HUES48 (cell line): ENCODE results near the gene BRD9.
"Not testable (repeated sequence)": the region's sequence is repeated elsewhere in the genome, so short reads cannot be mapped to it uniquely, and the experiment has no call there.

ENCODE experiments used
- H3K27ac ChIP-seq: one replicate; pipeline ENCODE4 v1.7.0; 2013; ENCODE audit warnings: low read depth, low read length, inconsistent platforms
- H3K27me3 ChIP-seq: 2 replicates; pipeline ENCODE4 v1.6.1; 2013; ENCODE audit warnings: mild to moderate bottlenecking, low read length; ENCODE audit not compliant: control insufficient read depth, insufficient read depth
- H3K36me3 ChIP-seq: 2 replicates; pipeline ENCODE4 v1.6.1; 2013; ENCODE audit warnings: low read length; ENCODE audit not compliant: control insufficient read depth, insufficient read depth
- H3K4me1 ChIP-seq: 2 replicates; pipeline ENCODE4 v1.6.1; 2013; ENCODE audit warnings: mild to moderate bottlenecking, low read length; ENCODE audit not compliant: control insufficient read depth, insufficient read depth
- H3K4me3 ChIP-seq: 2 replicates; pipeline ENCODE4 v1.5.1; 2013; ENCODE audit warnings: mild to moderate bottlenecking, low read depth, low read length
- H3K9ac ChIP-seq: 2 replicates; pipeline ENCODE4 v1.6.1; 2013; ENCODE audit warnings: mild to moderate bottlenecking, low read depth, low read length, moderate library complexity
- H3K9me3 ChIP-seq: 2 replicates; pipeline ENCODE4 v1.6.1; 2013; ENCODE audit warnings: low read length; ENCODE audit not compliant: control insufficient read depth, insufficient read depth

The BRD9 gene

DNA sequence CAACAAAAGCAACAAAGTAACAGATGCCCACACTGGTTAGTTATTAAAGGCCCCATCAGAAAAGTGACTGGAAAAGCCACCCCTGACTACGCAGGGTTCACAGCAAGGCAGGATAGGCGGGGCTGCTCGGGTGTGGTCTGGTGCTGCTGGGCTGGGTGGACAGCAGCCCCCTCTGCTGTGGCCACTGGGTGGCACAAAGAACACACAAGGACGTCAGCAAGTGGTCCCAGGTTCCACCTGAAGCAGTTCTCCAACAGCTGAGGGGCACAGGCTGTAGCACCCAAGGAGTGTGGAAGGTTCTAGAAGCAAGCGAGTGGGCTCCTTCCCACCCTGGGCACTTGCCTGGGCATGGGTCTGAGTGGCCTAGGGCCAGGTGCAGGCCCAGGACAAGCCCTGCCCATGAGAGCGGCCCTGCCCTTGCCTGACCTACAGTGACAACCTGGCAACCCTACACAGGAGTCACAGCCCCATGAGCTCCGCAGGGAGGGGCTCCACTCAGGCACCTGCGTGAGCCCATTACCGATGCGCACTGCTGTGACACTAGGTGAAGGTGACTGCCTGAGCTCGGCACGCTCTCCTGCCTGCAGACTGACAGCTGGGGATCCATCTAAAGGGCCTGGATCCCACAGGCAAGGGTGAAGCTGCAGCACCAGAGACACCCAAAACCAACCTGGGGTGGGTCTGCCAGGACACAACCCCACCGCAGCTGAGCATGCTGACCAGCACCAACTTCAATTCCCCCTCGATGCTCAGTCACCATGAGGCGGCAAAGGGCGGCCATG, 8.1 kb downstream of the BRD9 start:
- H3K9me3 ChIP-seq = no peaks in the 10 kb centered on the region
- H3K4me3 ChIP-seq = no peak overlapping the region
- no peak overlapping the region for H3K9ac ChIP-seq
- H3K27me3 ChIP-seq = no peaks in the 10 kb centered on the region
- H3K27ac ChIP-seq = no peak overlapping the region
- H3K36me3 ChIP-seq = peaks cover 92% of the 10 kb centered on the region
- H3K4me1 ChIP-seq = no peaks in the 10 kb centered on the region

DNA sequence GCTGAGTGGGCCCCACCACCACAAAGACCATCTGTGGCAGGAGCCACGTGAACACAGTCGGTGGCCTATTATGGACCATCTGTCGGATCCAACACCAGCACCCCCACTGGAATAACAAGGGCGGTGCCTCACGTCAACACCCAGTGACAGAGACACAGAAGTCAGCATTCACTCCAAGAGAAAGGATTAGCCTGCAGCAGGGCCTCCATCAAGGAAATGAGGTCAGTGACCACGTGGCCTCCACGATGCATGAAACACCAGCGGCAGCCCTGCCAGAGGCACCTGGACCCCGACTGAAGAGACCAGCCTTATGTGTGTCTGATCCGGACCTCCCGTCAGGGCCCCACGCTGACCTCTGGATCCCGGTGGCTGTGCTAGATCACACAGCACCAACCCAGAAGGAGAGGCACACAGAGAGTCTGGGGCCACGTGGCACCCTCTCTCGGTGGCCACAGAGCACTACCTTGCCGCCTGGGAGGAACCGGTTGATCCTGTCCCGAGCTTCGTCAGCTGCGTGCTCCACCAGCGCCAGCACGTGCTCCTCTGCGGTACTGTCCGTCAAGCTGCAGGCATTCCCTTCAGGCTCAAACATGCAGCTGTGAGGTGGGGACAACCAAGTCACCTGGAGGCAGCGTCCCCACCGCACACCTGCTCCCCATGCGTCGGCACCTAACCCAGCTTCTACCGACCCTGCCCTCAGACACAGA, 9.0 kb downstream of the BRD9 start:
- Histone ChIP-seq H3K27me3 (no peaks in the 10 kb centered on the region), H3K4me3 (no peak overlapping the region)

DNA sequence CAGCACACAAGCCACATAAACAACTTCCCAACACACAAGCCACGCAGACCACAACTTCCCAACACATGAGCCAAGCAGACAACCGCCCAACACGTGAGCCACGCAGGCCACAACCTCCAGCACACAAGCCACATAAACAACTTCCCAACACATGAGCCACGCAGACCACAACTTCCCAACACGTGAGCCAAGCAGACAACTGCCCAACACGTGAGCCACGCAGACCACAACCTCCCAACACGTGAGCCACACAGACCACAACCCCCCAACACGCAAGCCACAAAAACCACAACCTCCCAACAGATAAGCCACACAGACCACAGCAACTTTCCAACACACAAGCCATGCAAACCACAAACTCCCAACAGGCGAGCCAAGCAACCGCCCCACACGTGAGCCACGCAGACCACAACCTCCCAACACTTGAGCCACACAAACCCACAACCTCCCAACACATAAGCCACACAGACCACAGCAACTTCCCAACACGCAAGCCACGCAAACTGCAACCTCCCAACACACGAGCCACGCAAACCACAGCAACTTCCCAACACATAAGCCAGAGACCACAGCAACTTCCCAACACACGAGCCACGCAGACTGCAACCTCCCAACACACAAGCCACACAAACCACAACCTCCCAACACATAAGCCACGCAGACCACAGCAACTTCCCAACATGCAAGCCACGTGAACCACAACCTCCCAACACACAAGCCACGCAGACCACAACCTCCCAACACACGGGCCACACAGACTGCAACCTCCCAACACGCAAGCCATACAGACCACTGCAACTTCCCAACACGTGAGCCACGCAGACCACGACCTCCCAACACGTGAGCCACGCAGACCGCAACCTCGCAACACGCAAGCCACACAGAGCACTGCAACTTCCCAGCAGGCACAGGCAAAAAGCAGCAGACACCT, 10.1 kb downstream of the BRD9 start:
- H3K4me3 ChIP-seq = no peak overlapping the region
- H3K9ac ChIP-seq = no peak overlapping the region
- H3K4me1 ChIP-seq = no peaks in the 10 kb centered on the region
- H3K9me3 ChIP-seq = no peaks in the 10 kb centered on the region
- no peak overlapping the region for H3K27ac ChIP-seq
- H3K36me3 ChIP-seq = peaks cover 80% of the 10 kb centered on the region
- no peaks in the 10 kb centered on the region for H3K27me3 ChIP-seq

More for the DNA sequence above, 9.0 kb downstream of the BRD9 start:
- Histone ChIP-seq H3K36me3 (peaks cover 83% of the 10 kb centered on the region), H3K27ac (no peak overlapping the region), H3K4me1 (no peaks in the 10 kb centered on the region), H3K9me3 (no peaks in the 10 kb centered on the region), H3K9ac (no peak overlapping the region)

DNA sequence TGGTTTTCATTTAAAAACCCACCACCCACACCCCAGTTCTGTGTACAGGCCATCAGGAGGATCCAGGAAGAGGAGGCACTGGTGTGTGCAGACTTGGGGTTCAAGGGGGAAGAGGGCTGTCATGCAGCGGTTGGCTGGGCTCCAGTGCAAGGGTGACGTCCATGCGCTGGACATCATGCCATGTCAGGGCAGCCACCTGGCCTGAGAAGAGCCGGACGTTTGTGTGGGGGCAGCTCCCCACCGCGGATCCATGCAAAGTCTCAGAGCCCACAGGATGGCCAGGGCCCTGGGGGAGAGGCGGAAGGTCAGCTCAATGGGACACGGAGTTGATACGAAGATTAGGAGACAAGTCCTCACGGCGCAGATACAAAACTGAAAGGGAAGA, 11.1 kb downstream of the BRD9 start:
- Histone ChIP-seq H3K9ac (no peak overlapping the region), H3K4me1 (no peaks in the 10 kb centered on the region), H3K4me3 (no peak overlapping the region), H3K27me3 (no peaks in the 10 kb centered on the region), H3K36me3 (peaks cover 80% of the 10 kb centered on the region), H3K27ac (no peak overlapping the region), H3K9me3 (no peaks in the 10 kb centered on the region)

DNA sequence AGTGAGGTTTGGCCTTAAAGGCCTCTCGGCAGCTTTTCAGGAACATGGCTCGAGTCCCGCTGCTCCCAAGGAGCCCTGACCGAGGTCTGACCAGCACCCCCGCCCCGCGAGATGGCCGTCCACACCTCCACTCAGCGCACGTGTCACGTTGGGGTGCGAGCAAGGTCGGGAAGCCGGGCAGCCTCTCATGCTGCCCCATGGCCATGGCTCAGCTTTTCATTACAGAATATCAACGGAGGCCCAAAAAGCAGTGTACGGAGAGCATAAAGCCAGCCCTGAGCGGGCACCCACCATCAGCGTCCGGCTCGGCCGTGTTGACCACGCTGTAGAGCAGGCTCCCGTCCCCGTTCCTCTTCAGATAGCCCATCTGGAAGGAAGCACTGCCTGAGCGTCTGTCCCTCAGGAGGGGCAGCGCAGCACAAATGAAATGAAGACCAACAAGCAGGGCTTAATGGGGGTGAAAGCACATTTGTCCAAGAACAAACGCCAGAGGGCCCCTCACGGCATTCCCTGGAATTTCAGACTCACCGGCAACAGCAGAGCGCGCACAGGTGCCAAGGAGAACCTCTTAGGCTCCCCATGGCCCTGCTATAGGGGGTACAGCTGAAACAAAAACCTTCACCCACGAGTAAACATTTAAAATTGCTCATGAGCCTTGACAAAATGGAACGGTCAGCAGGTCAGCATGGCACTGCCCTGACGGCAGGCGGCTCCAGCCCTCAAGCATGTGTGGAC, 11.6 kb downstream of the BRD9 start:
- no peak overlapping the region for H3K27ac ChIP-seq
- no peak overlapping the region for H3K9ac ChIP-seq
- H3K9me3 ChIP-seq = no peaks in the 10 kb centered on the region
- peaks cover 80% of the 10 kb centered on the region for H3K36me3 ChIP-seq
- H3K4me1 ChIP-seq = no peaks in the 10 kb centered on the region
- no peaks in the 10 kb centered on the region for H3K27me3 ChIP-seq
- no peak overlapping the region for H3K4me3 ChIP-seq

DNA sequence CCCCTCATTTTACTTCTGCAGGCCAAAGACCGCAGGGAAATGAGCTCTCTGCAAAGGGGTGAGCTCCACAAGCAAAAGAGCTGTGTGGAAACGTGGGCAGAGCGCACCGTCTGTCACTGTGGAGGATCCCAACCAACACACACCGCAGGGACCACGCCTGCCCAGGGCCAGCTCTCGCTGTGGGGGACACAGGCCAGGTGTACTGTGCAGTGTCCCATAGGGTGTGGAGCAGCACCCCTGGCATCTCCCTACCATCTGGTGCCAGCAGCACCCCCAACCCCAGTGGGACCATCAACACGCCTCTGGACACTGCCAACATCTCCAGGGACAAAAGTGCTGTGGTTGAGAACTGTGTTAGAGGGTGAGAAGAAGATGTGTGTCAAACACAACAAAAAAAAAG, 13.9 kb downstream of the BRD9 start:
- peaks cover 80% of the 10 kb centered on the region for H3K36me3 ChIP-seq
- not testable (repeated sequence) for H3K4me3 ChIP-seq, H3K27me3 ChIP-seq, H3K9ac ChIP-seq, H3K9me3 ChIP-seq, H3K27ac ChIP-seq, H3K4me1 ChIP-seq

DNA sequence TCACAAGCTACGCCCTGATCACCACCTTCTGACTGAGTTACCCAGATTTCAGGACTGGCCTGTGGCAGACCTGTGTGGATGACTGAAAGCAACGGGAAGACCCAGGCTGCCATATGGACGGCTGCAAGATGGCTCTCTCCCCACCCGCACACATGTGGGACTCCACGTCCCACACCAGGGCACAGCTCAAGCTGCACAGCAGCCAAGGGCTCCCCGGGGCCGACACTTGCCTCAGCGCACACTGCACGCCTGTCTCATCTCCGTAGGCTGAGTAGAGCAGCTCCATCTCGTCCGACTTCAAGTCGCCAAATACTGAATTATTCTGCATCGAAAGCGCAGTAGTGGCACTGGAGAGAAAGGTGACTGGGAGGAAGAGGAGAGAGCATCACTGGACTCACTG, 14.5 kb downstream of the BRD9 start:
- Histone ChIP-seq H3K36me3 (peaks cover 80% of the 10 kb centered on the region), H3K27ac (no peak overlapping the region), H3K9ac (no peak overlapping the region), H3K9me3 (no peaks in the 10 kb centered on the region), H3K4me3 (no peak overlapping the region), H3K4me1 (no peaks in the 10 kb centered on the region), H3K27me3 (no peaks in the 10 kb centered on the region)

DNA sequence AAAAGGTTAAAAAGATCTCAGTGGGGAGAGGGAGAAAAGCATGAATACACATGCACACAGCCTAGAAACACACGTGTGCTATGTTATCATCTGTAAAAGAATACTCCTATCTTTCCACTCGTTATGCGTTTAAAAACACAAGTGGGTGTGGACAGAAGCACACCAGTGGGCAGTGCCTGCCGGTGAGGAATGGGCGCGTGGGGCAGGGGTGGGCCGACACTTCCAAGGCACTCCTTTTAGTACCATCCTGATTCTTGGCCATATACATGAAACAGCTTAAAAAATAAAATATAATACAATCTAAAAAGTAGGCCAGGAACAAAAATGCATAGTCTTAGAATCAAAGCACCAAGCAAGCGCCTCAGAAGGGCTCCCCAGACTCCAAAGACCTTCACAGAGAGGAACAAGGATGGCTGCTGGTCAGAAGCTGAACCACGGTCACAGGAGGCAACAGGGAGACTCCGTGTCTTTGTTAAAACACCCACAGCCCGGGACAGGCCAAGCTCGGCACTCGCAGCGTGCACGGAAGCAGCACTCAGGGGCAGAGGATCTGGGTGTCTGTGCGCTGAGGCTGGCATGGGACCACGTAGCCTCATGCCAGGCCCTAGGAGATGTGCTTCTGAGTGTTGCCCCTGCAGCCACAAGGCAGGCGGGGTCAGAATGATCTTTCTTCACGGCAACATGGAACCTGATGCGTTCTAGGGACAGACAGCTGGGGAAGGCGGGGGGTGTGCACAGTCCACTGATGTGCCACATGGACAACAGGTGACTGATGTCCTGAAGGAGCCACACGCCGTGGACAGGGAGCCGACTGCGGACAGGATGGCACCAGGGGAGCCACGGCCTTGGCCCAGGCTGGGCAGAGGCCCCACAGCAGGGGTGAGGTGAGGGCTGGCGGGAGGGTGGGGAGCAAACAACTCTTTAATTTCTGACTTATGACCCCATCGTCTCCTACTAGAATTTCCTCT, 15.9 kb downstream of the BRD9 start:
- Histone ChIP-seq H3K36me3 (peaks cover 80% of the 10 kb centered on the region), H3K27ac (no peak overlapping the region), H3K4me3 (no peak overlapping the region), H3K9ac (no peak overlapping the region), H3K4me1 (no peaks in the 10 kb centered on the region), H3K27me3 (no peaks in the 10 kb centered on the region), H3K9me3 (no peaks in the 10 kb centered on the region)

DNA sequence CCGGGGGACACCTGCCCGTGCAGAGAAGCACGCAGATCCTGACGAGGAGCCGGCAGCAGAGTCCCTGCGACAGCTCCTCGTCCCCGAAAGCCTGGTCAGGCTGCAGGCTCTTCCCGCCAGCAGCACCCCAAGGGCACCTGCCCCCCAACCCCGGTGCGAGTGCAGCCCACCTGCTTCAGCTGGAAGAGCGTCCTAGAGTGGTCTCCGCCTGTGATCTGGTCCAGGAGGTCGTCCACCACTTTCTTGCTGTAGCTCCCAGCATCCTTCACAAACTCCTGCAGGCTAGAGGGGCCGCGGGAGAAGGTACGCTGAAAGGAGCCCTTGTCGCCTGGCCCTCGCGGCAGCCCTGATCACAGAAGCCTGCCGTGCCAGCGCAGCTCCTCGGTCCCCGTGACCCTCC, 16.7 kb downstream of the BRD9 start:
- Histone ChIP-seq H3K4me1 (no peaks in the 10 kb centered on the region), H3K27me3 (no peaks in the 10 kb centered on the region), H3K9ac (no peak overlapping the region), H3K36me3 (peaks cover 80% of the 10 kb centered on the region), H3K4me3 (no peak overlapping the region), H3K9me3 (no peaks in the 10 kb centered on the region), H3K27ac (no peak overlapping the region)

DNA sequence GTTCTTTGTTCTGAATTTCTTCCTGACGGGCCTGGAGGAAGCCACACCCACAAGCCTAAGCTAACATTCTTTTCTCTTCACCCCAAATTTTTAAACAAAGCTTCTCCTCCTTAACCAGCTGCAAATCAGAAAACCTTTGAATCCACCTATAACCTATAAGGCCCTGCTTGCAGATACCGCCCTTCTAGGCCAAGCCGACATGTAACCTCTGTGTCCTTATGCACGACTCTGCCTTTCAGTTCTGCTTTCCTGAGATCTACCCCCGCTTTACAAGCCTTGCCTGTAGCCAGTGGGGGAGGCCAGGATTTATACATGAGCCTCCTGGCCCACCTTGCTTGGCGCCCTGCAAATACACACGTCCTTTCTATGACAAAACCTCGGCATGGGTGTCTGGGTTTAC, 19.3 kb downstream of the BRD9 start:
- no peaks in the 10 kb centered on the region for H3K9me3 ChIP-seq
- no peaks in the 10 kb centered on the region for H3K4me1 ChIP-seq
- H3K4me3 ChIP-seq = no peak overlapping the region
- no peak overlapping the region for H3K27ac ChIP-seq
- H3K27me3 ChIP-seq = no peaks in the 10 kb centered on the region
- peaks cover 100% of the 10 kb centered on the region for H3K36me3 ChIP-seq
- no peak overlapping the region for H3K9ac ChIP-seq
